A673 (cell line): ENCODE measurements around the gene TLE4. TPM values are rescaled to one million over a fixed set of nuclear protein-coding genes. Genes with fewer than 3 reads are reported as not detected.

Experiments used
- BruUV-seq: library from RNA; stranded (reverse); fragments of 400-500 nt; replicated peaks from 2 replicates; lab custom pipeline; 2021; lab: Mats Ljungman, UMichigan
- CTCF ChIA-PET: fragments of 300-600 bp; sonication (Branson Sonifier 250); formaldehyde crosslinking; loops from one replicate; lab custom pipeline; 2022; ENCODE audit warnings: antibody characterized with exemption; lab: Charles Lee
- POLR2A ChIA-PET: fragments of 300-600 bp; sonication (Branson Sonifier 250); formaldehyde crosslinking; loops from one replicate; lab custom pipeline; 2022; ENCODE audit warnings: antibody characterized with exemption; ENCODE audit not compliant: low non-redundant PET; lab: Charles Lee
- DNase-seq: peaks from one replicate; pipeline ENCODE4 v3.0.0-alpha.2; 2015; ENCODE audit warnings: low spot score
- H3K27ac ChIP-seq: fragments of 200-600 bp; sonication (generic); 2 replicates; pipeline ENCODE4 v1.5.1; 2016; ENCODE audit warnings: mixed run types, low read depth, mild to moderate bottlenecking, mixed read lengths, antibody characterized with exemption, low read length; ENCODE audit not compliant: poor library complexity, severe bottlenecking
- H3K27me3 ChIP-seq: fragments of 200-600 bp; sonication (generic); replicated peaks from 2 replicates; pipeline ENCODE4 v1.6.1; 2017; ENCODE audit warnings: mixed run types, low read depth, mild to moderate bottlenecking, mixed read lengths, antibody characterized with exemption, low read length; ENCODE audit not compliant: insufficient read depth, poor library complexity
- H3K36me3 ChIP-seq: fragments of 200-600 bp; sonication (generic); 2 replicates; pipeline ENCODE4 v1.6.1; 2016; ENCODE audit warnings: mixed run types, mild to moderate bottlenecking, mixed read lengths, antibody characterized with exemption, low read length; ENCODE audit not compliant: insufficient read depth, poor library complexity, severe bottlenecking
- H3K4me1 ChIP-seq: fragments of 200-600 bp; sonication (generic); 2 replicates; pipeline ENCODE4 v1.6.1; 2017; ENCODE audit warnings: mixed run types, mild to moderate bottlenecking, mixed read lengths, antibody characterized with exemption, low read length; ENCODE audit not compliant: insufficient read depth, poor library complexity, severe bottlenecking
- H3K4me3 ChIP-seq: fragments of 200-600 bp; sonication (generic); 2 replicates; pipeline ENCODE4 v1.5.1; 2016; ENCODE audit warnings: low read depth, mixed run types, mild to moderate bottlenecking, mixed read lengths, low read length; ENCODE audit not compliant: poor library complexity, severe bottlenecking
- H3K9me3 ChIP-seq: fragments of 200-600 bp; sonication (generic); 2 replicates; pipeline ENCODE4 v1.6.1; 2016; ENCODE audit warnings: mixed run types, low read depth, mild to moderate bottlenecking, mixed read lengths, antibody characterized with exemption, low read length; ENCODE audit not compliant: poor library complexity, severe bottlenecking
- CTCF ChIP-seq: fragments of 300-800, 200-600 bp; sonication (generic); conservative IDR thresholded peaks from 2 replicates; pipeline ENCODE4 v1.5.1; 2017; ENCODE audit warnings: low read depth, mild to moderate bottlenecking, antibody characterized with exemption, low read length, moderate library complexity, mixed read lengths
- EZH2 ChIP-seq: fragments of 200-600 bp; sonication (generic); IDR thresholded peaks from 2 replicates; pipeline ENCODE4 v1.6.1; 2017; ENCODE audit warnings: borderline replicate concordance, low read depth, mild to moderate bottlenecking, mixed read lengths, antibody characterized with exemption, low read length; ENCODE audit not compliant: poor library complexity, severe bottlenecking
- intact Hi-C: fragments of 100-400 bp; cut with micrococcal nuclease; formaldehyde crosslinking; loops from one replicate; pipeline ENCODE4 v1.10.0; 2022; ENCODE audit not compliant: unreplicated experiment
- total RNA-seq: library from RNA; stranded (reverse); gene quantifications from 2 replicates; pipeline ENCODE4 v1.2.3, GENCODE V29; 2021

The TLE4 gene
- total RNA-seq, 1 experiment from 2014 or later = 21.3 TPM

GRCh38 chr9:79610019-79610631, 38.4 kb downstream of the TLE4 start:
- no peak for DNase-seq
- Histone ChIP-seq H3K4me3 (no peak overlapping the region), H3K27ac (peak overlapping the region; percentile 7), H3K4me1 (peaks cover 23% of the 10 kb centered on the region), H3K9me3 (no peaks in the 10 kb centered on the region), H3K27me3 (no peaks in the 10 kb centered on the region), H3K36me3 (no peaks in the 10 kb centered on the region)
- no TSS peak for BruUV-seq
- ChIA-PET POLR2A (no interaction called here), CTCF (no interaction called here)
- intact Hi-C loops = no loop called here
- no peak for TF ChIP-seq CTCF
- no peak for TF ChIP-seq EZH2

- H3K36me3 ChIP-seq = no peaks in the 10 kb centered on the region
- no peaks in the 10 kb centered on the region for H3K27me3 ChIP-seq
- intact Hi-C loops = no loop called here
- DNase-seq = peak; percentile 49
- H3K27ac ChIP-seq = peak overlapping the region; percentile 58
- no TSS peak for BruUV-seq
- TF ChIP-seq EZH2 (no peak), CTCF (no peak)
- POLR2A ChIA-PET = no interaction called here
- CTCF ChIA-PET = no interaction called here
- peaks cover 23% of the 10 kb centered on the region for H3K4me1 ChIP-seq
- H3K4me3 ChIP-seq = no peak overlapping the region
- no peaks in the 10 kb centered on the region for H3K9me3 ChIP-seq
Measured at GRCh38 chr9:79610791-79611614, 39.2 kb downstream of the TLE4 start.

GRCh38 chr9:79613145-79613544, 41.4 kb downstream of the TLE4 start:
- no peaks in the 10 kb centered on the region for H3K36me3 ChIP-seq
- H3K4me1 ChIP-seq = peaks cover 23% of the 10 kb centered on the region
- H3K9me3 ChIP-seq = no peaks in the 10 kb centered on the region
- BruUV-seq = no TSS peak
- intact Hi-C loops = no loop called here
- H3K27ac ChIP-seq = no peak overlapping the region
- H3K27me3 ChIP-seq = no peaks in the 10 kb centered on the region
- no peak overlapping the region for H3K4me3 ChIP-seq
- no peak for DNase-seq
- TF ChIP-seq EZH2 = no peak
- TF ChIP-seq CTCF = no peak
- ChIA-PET CTCF (no interaction called here), POLR2A (interaction anchor here (0.5 kb wide), 1 partner anchor 41 kb away, joined by 3 read pairs; the partner anchor contains the start of gene TLE4)
